Measurements from ENCODE around the gene POMZP3. TPM values are rescaled to one million over a fixed set of nuclear protein-coding genes. Genes with fewer than 3 reads are reported as not detected.
"Not testable (repeated sequence)": the region's sequence is repeated elsewhere in the genome, so short reads cannot be mapped to it uniquely, and the experiment has no call there.

The POMZP3 gene
- total RNA-seq, 1 experiment from 2014 or later: 21.8 TPM

DNA sequence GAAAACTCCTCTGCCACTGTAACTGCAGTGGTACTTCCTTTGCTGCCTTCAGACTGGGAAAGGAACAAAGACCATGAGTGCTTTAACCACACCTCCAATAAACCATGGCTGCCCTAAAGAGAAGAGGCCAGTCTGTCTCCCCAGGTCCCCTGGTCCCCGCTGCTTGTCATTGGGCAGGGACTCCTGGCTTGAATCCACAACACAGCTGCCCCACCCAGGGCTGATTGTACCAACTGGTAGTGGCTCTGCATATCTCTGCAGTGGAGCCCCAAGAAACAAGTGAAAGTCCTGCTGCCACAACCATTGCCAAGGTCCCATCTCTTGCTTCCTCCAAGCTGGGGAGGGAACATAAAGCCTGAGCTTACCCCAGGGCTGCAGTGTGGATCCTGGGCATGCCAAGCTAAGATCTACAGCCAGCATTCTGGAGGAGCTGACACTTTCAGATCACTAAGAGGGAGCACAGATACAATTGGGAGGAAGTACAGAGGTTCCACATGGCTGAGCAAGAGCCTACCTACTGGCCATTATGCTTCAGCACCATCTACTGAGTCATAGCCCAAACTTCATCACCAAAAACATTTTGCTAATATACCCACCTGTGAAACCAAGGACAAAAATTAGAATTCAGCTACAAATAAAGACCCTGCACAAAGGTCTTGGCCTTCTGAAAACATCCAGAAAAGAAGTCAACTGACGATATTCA lies 35.3 kb downstream of the POMZP3 start:
- H3K36me3 ChIP-seq (ENCODE audit: control insufficient read depth, insufficient read depth, low read length); intact Hi-C loops (cut with micrococcal nuclease; ENCODE audit: unreplicated experiment); H3K9me3 ChIP-seq (ENCODE audit: control insufficient read depth, insufficient read depth, low read depth, low read length); H3K27ac ChIP-seq (ENCODE audit: low read length); H3K27me3 ChIP-seq (ENCODE audit: control insufficient read depth, insufficient read depth, low read length); DNase-seq (ENCODE audit: low read depth, low spot score); H3K4me3 ChIP-seq (ENCODE audit: low read depth in 2 of 2, low read length in 2 of 2); BruUV-seq (replicated peaks); in situ Hi-C loops (cut with HindIII; ENCODE audit: low pct_unique_long_range_greater_than_20kb, low sequenced_read_pairs); ATAC-seq; POLR2A ChIA-PET; CTCF ChIA-PET: not testable (repeated sequence)
- peaks cover 12% of the 10 kb centered on the region for H3K4me1 ChIP-seq (ENCODE audit: control insufficient read depth, insufficient read depth, low read length)

DNA sequence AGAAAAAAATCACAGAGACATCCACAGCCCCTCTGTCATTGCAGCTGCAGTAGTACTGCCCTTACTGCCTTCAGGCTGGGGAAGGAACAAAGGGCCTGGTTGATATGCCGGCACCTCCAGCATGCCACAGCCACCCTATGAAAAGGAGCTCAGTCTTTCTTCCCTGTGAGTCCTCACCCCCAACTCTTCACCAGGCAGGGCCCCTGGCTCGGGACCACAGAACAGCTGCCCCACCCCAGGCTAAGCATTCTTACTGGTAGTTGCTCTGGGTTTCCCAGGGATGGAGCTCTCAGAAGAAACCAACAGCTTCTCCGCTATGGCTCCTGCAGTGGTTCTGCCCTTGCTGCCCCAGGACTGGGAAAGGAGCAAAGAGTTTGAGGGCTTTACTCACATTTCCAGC lies 36.0 kb downstream of the POMZP3 start:
- POLR2A ChIA-PET; CTCF ChIA-PET; DNase-seq (ENCODE audit: low read depth, low spot score); in situ Hi-C loops (cut with HindIII; ENCODE audit: low pct_unique_long_range_greater_than_20kb, low sequenced_read_pairs); intact Hi-C loops (cut with micrococcal nuclease; ENCODE audit: unreplicated experiment); H3K36me3 ChIP-seq (ENCODE audit: control insufficient read depth, insufficient read depth, low read length); H3K27me3 ChIP-seq (ENCODE audit: control insufficient read depth, insufficient read depth, low read length); H3K9me3 ChIP-seq (ENCODE audit: control insufficient read depth, insufficient read depth, low read depth, low read length); BruUV-seq (replicated peaks); H3K27ac ChIP-seq (ENCODE audit: low read length); ATAC-seq; H3K4me3 ChIP-seq (ENCODE audit: low read depth in 2 of 2, low read length in 2 of 2): not testable (repeated sequence)
- peaks cover 14% of the 10 kb centered on the region for H3K4me1 ChIP-seq (ENCODE audit: control insufficient read depth, insufficient read depth, low read length)

DNA sequence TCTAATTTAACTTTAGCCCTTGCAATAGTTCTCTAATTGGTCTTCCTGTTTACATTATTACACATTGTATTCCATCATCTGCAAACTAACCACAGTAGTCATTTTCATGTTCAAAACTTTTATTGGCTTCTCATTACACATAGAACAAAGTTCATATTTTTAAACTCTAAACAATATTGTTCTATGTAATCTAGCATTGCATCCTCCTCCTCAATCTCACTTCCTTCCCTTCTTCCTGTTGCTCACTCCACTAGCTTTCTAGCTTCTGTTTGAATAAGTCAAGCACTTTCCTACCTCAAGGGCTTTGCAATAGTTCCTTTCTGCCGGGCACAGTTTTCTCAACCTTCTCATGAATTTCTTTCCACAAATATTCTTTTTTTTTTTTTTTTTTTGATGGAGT lies 38.5 kb downstream of the POMZP3 start:
- H3K9me3 ChIP-seq (ENCODE audit: control insufficient read depth, insufficient read depth, low read depth, low read length); CTCF ChIA-PET; H3K36me3 ChIP-seq (ENCODE audit: control insufficient read depth, insufficient read depth, low read length); DNase-seq (ENCODE audit: low read depth, low spot score); H3K27me3 ChIP-seq (ENCODE audit: control insufficient read depth, insufficient read depth, low read length); H3K4me3 ChIP-seq (ENCODE audit: low read depth in 2 of 2, low read length in 2 of 2); intact Hi-C loops (cut with micrococcal nuclease; ENCODE audit: unreplicated experiment); POLR2A ChIA-PET; BruUV-seq (replicated peaks); in situ Hi-C loops (cut with HindIII; ENCODE audit: low pct_unique_long_range_greater_than_20kb, low sequenced_read_pairs); H3K27ac ChIP-seq (ENCODE audit: low read length): not testable (repeated sequence)
- H3K4me1 ChIP-seq (ENCODE audit: control insufficient read depth, insufficient read depth, low read length): peaks cover 28% of the 10 kb centered on the region
- ATAC-seq: peak; percentile 59; the same call in 1 of the 2 replicates

DNA sequence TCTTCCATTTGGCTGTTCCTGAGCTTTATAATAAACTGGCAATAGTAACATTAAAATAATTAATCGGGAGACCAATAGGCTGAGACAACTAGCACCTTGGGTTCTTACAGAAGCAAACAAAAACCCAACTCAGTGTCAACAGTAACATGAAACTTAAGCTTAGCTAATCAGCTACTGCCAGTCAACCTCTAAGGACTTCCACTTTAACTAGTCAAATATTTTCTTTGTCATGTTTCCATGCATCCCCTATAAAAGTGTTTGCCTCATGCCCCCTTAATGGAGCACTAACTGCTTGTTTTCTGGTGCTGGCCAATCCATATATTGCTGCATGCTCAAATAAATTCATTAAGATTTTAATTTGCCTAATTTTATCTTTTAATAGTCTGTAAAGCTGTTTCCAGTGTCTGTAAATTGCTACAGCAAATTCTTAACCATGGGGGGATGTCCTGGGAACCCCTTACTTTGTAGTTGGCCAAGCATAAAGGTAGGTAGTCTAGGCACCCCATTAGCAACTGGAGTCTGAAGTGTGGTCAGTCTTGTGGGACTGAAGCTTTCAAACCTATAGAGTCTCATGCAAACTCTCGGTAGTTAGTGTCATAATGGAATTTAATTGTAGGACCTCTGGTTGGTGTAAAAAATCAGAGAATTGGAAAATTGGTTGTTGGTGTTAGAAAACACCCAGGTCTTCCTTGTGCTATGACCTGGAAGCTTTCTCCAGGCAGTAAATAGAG lies 40.3 kb downstream of the POMZP3 start:
- Histone ChIP-seq H3K4me1 (ENCODE audit: control insufficient read depth, insufficient read depth, low read length) (peaks cover 39% of the 10 kb centered on the region), H3K27ac (ENCODE audit: low read length) (peak overlapping the region; percentile 51)
- BruUV-seq (replicated peaks); H3K4me3 ChIP-seq (ENCODE audit: low read depth in 2 of 2, low read length in 2 of 2); DNase-seq (ENCODE audit: low read depth, low spot score); CTCF ChIA-PET; H3K36me3 ChIP-seq (ENCODE audit: control insufficient read depth, insufficient read depth, low read length); in situ Hi-C loops (cut with HindIII; ENCODE audit: low pct_unique_long_range_greater_than_20kb, low sequenced_read_pairs); ATAC-seq; H3K9me3 ChIP-seq (ENCODE audit: control insufficient read depth, insufficient read depth, low read depth, low read length); intact Hi-C loops (cut with micrococcal nuclease; ENCODE audit: unreplicated experiment); POLR2A ChIA-PET; H3K27me3 ChIP-seq (ENCODE audit: control insufficient read depth, insufficient read depth, low read length): not testable (repeated sequence)

DNA sequence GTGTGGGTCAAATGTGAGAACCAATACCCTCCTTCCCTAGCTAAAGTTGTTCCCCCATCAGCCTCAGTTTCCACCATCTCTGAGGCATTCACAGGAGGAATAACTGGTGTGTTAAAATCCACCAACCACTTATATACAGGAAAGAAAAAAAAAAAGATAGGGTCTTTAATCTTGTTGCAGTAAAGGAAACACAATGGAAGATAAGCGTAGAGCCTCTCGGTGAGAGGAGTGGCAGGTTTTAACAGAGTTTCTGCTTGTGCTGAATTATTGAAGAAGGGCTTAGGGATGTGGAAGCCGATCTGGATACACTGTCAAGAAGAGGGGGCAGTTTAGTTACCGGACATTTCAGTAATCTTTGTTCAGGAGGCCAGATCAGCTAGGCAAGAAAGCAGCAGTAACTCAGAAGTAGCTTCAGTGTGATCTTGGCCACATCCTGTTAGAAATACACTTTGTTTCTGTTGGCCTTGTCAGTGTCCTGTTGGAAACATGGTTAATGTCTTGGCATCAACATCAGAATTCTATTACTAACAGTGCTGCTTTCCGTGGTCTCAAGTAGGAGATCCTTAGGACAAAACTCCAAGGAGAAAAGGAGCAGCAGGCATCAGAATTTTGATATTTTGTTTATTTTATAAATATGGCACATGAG lies 43.3 kb downstream of the POMZP3 start:
- POLR2A ChIA-PET: not testable (repeated sequence)
- peak overlapping the region in 1 of 2 experiments; percentile 10; a peak in 1 of 4 replicates for H3K4me3 ChIP-seq (ENCODE audit: low read depth in 2 of 2, low read length in 2 of 2)
- peaks cover 40% of the 10 kb centered on the region for H3K4me1 ChIP-seq (ENCODE audit: control insufficient read depth, insufficient read depth, low read length)

DNA sequence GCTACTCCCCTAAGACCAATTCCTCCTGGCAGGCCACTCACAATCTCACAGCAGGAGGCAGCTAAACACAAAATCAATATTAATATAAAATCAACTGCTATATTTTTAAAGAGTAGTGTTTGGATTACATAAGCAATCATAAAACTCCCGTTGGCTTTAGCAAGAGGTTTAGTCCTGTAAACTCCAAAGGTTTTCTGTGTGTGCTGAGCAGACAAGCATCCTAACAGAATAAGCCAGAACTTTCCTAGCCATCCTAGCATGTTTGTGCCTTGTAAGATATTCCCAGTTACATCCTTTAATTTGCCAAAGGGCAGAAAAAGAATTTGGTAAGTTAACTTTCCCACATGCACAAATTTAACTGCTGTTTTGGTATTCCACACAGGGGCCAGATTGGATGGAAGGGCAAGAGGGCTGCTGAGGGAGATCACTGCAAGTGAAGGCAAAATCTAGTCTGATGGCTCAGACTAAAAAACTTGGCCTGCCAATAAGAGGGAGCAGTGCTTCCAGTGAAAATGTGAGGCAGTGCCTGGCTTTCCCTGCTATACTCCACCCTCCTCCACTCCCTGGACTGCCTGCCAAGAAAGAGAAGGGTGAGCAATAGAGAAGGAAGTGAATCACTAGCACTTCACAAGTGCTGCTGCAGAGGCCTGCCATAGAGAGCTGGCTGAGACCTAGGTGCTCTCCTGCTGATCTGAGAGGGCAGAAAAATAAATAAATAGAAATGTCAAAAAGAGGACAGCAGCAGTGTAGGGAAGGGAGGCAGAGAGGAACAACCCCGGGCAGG lies 44.0 kb downstream of the POMZP3 start:
- H3K36me3 ChIP-seq (ENCODE audit: control insufficient read depth, insufficient read depth, low read length); POLR2A ChIA-PET; H3K27me3 ChIP-seq (ENCODE audit: control insufficient read depth, insufficient read depth, low read length); H3K9me3 ChIP-seq (ENCODE audit: control insufficient read depth, insufficient read depth, low read depth, low read length); H3K4me3 ChIP-seq (ENCODE audit: low read depth in 2 of 2, low read length in 2 of 2); intact Hi-C loops (cut with micrococcal nuclease; ENCODE audit: unreplicated experiment); CTCF ChIA-PET; in situ Hi-C loops (cut with HindIII; ENCODE audit: low pct_unique_long_range_greater_than_20kb, low sequenced_read_pairs); BruUV-seq (replicated peaks): not testable (repeated sequence)
- peak; percentile 99 for ATAC-seq
- peak; percentile 83 for DNase-seq (ENCODE audit: low read depth, low spot score)
- H3K4me1 ChIP-seq (ENCODE audit: control insufficient read depth, insufficient read depth, low read length): peaks cover 36% of the 10 kb centered on the region
- peak overlapping the region; percentile 86 for H3K27ac ChIP-seq (ENCODE audit: low read length)

More for the DNA sequence above, 43.3 kb downstream of the POMZP3 start:
- H3K36me3 ChIP-seq (ENCODE audit: control insufficient read depth, insufficient read depth, low read length); BruUV-seq (replicated peaks); intact Hi-C loops (cut with micrococcal nuclease; ENCODE audit: unreplicated experiment); H3K9me3 ChIP-seq (ENCODE audit: control insufficient read depth, insufficient read depth, low read depth, low read length); CTCF ChIA-PET; H3K27me3 ChIP-seq (ENCODE audit: control insufficient read depth, insufficient read depth, low read length); in situ Hi-C loops (cut with HindIII; ENCODE audit: low pct_unique_long_range_greater_than_20kb, low sequenced_read_pairs): not testable (repeated sequence)
- ATAC-seq (peak; percentile 17), DNase-seq (ENCODE audit: low read depth, low spot score) (peak; percentile 45)
- H3K27ac ChIP-seq (ENCODE audit: low read length): peak overlapping the region; percentile 86
